ENCODE measurements around the gene KCNMB2.
"Not testable (repeated sequence)": the region's sequence is repeated elsewhere in the genome, so short reads cannot be mapped to it uniquely, and the experiment has no call there.

- TF ChIP-seq CTCF (IDR thresholded peaks at IDR 0.05); POLR2AphosphoS2 (conservative IDR thresholded peaks at IDR 0.05; ENCODE audit: low read length); SMC3 (IDR thresholded peaks at IDR 0.05); ZFP36 (IDR thresholded peaks at IDR 0.05; ENCODE audit: borderline replicate concordance, partially characterized antibody); POLR2A (IDR thresholded peaks at IDR 0.05; ENCODE audit: low read length); MAZ (IDR thresholded peaks at IDR 0.05; ENCODE audit: borderline replicate concordance, low read depth, low read length); USF2 (IDR thresholded peaks at IDR 0.05); NFE2L2 (conservative IDR thresholded peaks at IDR 0.05; ENCODE audit: low read length); TP53 (CRISPR knock-in tag; IDR thresholded peaks at IDR 0.05); EP300 (IDR thresholded peaks at IDR 0.05); CHD2 (IDR thresholded peaks at IDR 0.05; ENCODE audit: low read length, partially characterized antibody); PHF8 (IDR thresholded peaks at IDR 0.05; ENCODE audit: borderline replicate concordance, low read depth): not testable (repeated sequence)
These were observed 209.8 kb downstream of the KCNMB2 start for GRCh38 chr3:178745861-178746655.

Measured in A549 (cell line).